ENCODE data around the gene CCNK. TPM values are rescaled to one million over a fixed set of nuclear protein-coding genes. Genes with fewer than 3 reads are reported as not detected.

CCNK gene
- total and polyA plus RNA-seq, 8 donors, result 43.2 to 52.5 (median 45.9) TPM

- DNase-seq, result no peak
- Histone ChIP-seq H3K4me1 (peaks cover 0 to 10% of the 10 kb centered on the region in 2 donors), H3K4me3 (no peak overlapping the region), H3K27me3 (no peaks in the 10 kb centered on the region), H3K36me3 (no peaks in the 10 kb centered on the region), H3K9me3 (no peaks in the 10 kb centered on the region), H3K27ac (no peak overlapping the region)
- no peak for TF ChIP-seq CTCF (IDR thresholded peaks at IDR 0.05)
- no peak for ATAC-seq
- intact Hi-C loops (cut with DNase I), result no loop called here
Measured at GRCh38 chr14:99538733-99539132, 57.5 kb downstream of the CCNK start.

GRCh38 chr14:99539491-99539890 is 58.3 kb downstream of the CCNK start:
- Histone ChIP-seq H3K4me3 (no peak overlapping the region), H3K36me3 (no peaks in the 10 kb centered on the region), H3K27ac (peak overlapping the region in 1 of 2 donors; percentile 48), H3K4me1 (peaks cover 0 to 10% of the 10 kb centered on the region in 2 donors), H3K27me3 (no peaks in the 10 kb centered on the region), H3K9me3 (no peaks in the 10 kb centered on the region)
- TF ChIP-seq CTCF (IDR thresholded peaks at IDR 0.05), result no peak
- DNase-seq, result no peak
- intact Hi-C loops (cut with DNase I), result no loop called here
- no peak for ATAC-seq

GRCh38 chr14:99540196-99541032 is 59.2 kb downstream of the CCNK start:
- no peak overlapping the region for H3K27ac ChIP-seq
- no peaks in the 10 kb centered on the region for H3K36me3 ChIP-seq
- no peaks in the 10 kb centered on the region for H3K9me3 ChIP-seq
- H3K4me1 ChIP-seq, result peaks cover 0 to 10% of the 10 kb centered on the region in 2 donors
- intact Hi-C loops (cut with DNase I), result no loop called here
- H3K27me3 ChIP-seq, result no peaks in the 10 kb centered on the region
- no peak overlapping the region for H3K4me3 ChIP-seq
- ATAC-seq (no peak), DNase-seq (no peak)
- TF ChIP-seq CTCF (IDR thresholded peaks at IDR 0.05), result no peak

GRCh38 chr14:99541211-99541610 is 60.0 kb downstream of the CCNK start:
- H3K9me3 ChIP-seq, result no peaks in the 10 kb centered on the region
- DNase-seq (no peak), ATAC-seq (no peak)
- TF ChIP-seq CTCF (IDR thresholded peaks at IDR 0.05), result no peak
- intact Hi-C loops (cut with DNase I), result no loop called here
- peaks cover 0 to 10% of the 10 kb centered on the region in 2 donors for H3K4me1 ChIP-seq
- no peak overlapping the region for H3K27ac ChIP-seq
- H3K4me3 ChIP-seq, result no peak overlapping the region
- H3K36me3 ChIP-seq, result no peaks in the 10 kb centered on the region
- H3K27me3 ChIP-seq, result no peaks in the 10 kb centered on the region

GRCh38 chr14:99541677-99542470 is 60.7 kb downstream of the CCNK start:
- Histone ChIP-seq H3K4me3 (no peak overlapping the region), H3K4me1 (peaks cover 0 to 10% of the 10 kb centered on the region in 2 donors), H3K27ac (no peak overlapping the region), H3K27me3 (no peaks in the 10 kb centered on the region), H3K9me3 (no peaks in the 10 kb centered on the region), H3K36me3 (no peaks in the 10 kb centered on the region)
- TF ChIP-seq CTCF (IDR thresholded peaks at IDR 0.05), result no peak
- ATAC-seq, result no peak
- intact Hi-C loops (cut with DNase I), result no loop called here
- no peak for DNase-seq
